Omental fat pad (tissue), 4 donors: ENCODE measurements around the gene ARHGAP31. TPM values are rescaled to one million over a fixed set of nuclear protein-coding genes. Genes with fewer than 3 reads are reported as not detected.
A peak's percentile ranks its signal among the peaks of the same experiment; 100 is the strongest.
"Not testable (repeated sequence)": the region's sequence is repeated elsewhere in the genome, so short reads cannot be mapped to it uniquely, and the experiment has no call there.

ENCODE experiments used
- ATAC-seq: fragments of 150-250 bp; one replicate; pipeline ENCODE4 v1.9.1; 2016; ENCODE audit warnings: mild to moderate bottlenecking, moderate library complexity; ENCODE audit not compliant: low FRiP score
- DNase-seq: peaks from one replicate; pipeline ENCODE4 v3.0.0-alpha.2; 2019; ENCODE audit warnings: low spot score
- total RNA-seq, 4 donors: library from RNA; depleted of rRNA; stranded (reverse); fragments of >200 nt; gene quantifications; one replicate each; pipeline ENCODE4 v1.1.0, GENCODE V29; 2016
- TF ChIP-seq, protein P1 (sequence below), 3 donors: fragments of 450-650 bp; IDR thresholded peaks; one replicate each; pipeline ENCODE4 v1.5.1; 2016 to 2017; ENCODE audit warnings: antibody characterized with exemption in 3 of 3, mild to moderate bottlenecking in 3 of 3, moderate library complexity in 2 of 3

ARHGAP31 gene
- total RNA-seq, 4 donors from 2014 or later, result 14.4 to 61.2 (median 36.6) TPM

- ATAC-seq, result no peak
- no peak for DNase-seq
- TF ChIP-seq, protein P1, sequence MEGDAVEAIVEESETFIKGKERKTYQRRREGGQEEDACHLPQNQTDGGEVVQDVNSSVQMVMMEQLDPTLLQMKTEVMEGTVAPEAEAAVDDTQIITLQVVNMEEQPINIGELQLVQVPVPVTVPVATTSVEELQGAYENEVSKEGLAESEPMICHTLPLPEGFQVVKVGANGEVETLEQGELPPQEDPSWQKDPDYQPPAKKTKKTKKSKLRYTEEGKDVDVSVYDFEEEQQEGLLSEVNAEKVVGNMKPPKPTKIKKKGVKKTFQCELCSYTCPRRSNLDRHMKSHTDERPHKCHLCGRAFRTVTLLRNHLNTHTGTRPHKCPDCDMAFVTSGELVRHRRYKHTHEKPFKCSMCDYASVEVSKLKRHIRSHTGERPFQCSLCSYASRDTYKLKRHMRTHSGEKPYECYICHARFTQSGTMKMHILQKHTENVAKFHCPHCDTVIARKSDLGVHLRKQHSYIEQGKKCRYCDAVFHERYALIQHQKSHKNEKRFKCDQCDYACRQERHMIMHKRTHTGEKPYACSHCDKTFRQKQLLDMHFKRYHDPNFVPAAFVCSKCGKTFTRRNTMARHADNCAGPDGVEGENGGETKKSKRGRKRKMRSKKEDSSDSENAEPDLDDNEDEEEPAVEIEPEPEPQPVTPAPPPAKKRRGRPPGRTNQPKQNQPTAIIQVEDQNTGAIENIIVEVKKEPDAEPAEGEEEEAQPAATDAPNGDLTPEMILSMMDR (IDR thresholded peaks at IDR 0.05), result no peak
Measured at GRCh38 chr3:119319311-119319710, 25.1 kb downstream of the ARHGAP31 start.

DNA sequence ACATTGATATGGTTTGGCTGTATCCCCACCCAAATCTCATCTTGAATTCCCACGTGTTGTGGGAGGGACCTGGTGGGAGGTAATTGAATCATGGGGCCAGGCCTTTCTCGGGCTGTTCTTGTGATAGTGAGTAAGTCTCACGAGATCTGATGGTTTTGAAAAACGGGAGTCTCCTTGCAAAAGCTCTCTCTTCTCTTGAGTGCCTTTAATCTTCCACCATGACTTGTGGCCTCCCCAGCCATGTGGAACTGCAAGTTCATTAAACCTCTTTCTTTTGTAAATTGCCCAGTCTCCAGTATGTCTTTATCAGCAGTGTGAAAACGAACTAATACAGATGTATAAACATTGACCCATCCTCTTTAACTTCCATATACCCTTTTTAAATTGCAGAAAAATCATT, 26.6 kb downstream of the ARHGAP31 start:
- ATAC-seq, DNase-seq: not testable (repeated sequence)

DNA sequence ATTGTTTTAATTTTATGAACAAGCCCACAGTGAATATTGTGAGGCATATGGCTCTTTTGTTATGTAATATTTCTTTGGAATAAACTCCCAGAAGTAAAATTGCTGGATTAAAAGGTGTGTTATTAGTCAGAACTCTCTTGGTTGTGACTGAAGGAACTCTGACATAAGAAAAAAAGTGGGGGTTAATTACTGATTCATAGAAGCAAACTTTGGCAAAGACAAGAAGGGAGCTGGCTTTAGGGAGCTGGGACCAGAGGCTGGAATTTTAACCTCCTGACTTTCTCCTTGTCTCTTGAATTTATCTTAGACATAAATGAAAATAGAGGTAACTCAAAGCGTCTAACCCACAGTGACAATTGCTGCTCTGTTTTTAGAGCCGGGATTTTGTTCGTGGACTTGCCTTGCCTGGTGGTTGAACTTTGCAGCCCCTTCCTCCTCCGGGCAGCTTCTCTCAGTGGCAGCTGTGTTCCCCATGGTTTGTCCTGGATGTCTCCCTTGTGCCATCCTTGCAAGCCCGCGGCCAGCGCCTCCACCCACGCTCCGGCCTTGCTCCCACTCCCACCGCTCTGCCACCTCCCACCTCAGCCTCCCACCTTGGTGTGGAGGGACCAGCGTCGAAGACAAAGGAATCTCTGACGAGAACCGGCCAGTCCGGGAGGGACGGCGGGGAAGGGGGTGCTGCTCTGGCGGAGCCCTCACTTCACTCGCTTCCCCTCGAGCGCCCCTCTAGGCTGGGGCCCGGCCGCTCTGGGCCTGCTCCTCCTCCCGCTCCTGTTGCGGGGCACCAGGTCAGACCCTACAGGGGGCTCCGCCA, 28.0 kb downstream of the ARHGAP31 start:
- DNase-seq (no peak), ATAC-seq (peak; percentile 49)
- TF ChIP-seq, protein P1 (IDR thresholded peaks at IDR 0.05), result no peak

DNA sequence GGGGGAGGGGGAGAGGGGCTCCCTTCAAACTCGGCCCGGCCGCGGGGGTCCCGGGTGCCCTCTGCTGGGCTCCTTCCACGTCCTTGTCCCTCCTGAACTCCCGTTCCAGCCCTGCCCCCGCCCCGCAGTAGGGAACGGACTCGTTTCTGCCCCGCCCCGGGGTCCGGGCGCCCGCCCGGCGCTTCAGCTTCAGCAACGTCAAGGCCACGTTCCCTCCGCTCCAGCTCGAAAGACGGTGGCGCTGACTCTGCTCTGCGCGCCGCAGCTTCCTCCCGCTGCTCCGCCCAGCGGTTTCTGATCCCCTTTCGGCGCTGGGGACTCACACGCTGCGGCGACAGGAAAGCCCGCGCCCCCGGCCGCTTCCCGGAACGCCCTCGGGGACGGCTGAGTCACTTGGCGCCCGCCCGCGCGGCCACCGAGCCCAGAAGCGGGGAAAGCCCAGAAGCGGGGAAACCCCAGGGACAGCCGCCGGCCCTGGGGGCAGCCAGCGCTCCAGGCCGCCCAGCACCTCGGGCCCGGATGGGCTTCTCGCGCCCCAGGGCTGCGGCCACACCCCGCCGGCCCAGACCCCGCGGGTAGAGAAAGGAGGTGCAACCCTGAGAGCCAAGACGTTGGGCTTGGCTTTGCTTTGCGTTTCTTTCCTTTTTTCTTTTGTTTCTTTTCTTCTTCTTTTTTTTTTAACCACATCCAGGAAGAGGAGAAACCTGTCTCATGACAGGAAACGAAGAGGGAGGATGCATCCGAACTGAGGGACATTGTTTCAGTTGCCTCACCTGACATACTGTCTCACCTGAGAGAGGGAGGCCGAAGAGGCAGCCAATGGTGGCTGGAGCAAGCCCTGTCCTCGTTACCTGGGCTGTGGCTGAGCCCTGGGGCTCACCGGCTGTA, 28.9 kb downstream of the ARHGAP31 start:
- ATAC-seq (peak; percentile 92), DNase-seq (peak; percentile 60)
- TF ChIP-seq, protein P1 (IDR thresholded peaks at IDR 0.05), result no peak

DNA sequence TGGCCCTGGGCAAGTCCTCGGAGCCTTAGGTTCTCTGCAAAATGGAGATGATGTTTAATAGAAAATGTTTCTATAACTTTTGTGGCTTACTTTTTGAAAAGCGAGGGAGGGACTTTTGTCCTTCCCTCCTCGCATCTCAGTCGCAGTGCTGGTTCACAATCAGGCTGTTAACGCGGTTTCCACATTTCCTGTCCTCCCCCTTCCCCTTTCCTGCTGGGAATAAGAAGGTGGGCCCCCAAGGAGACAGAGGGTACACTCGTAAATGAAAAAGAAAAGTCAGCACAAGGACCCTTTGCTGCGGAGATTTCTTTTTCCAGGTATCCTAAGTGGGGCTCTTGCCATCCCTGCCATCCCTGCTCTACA, 29.5 kb downstream of the ARHGAP31 start:
- no peak for ATAC-seq
- DNase-seq, result no peak
- TF ChIP-seq, protein P1 (IDR thresholded peaks at IDR 0.05), result no peak

- TF ChIP-seq, protein P1 (IDR thresholded peaks at IDR 0.05), result no peak
- no peak for ATAC-seq
- no peak for DNase-seq
Measured at GRCh38 chr3:119324899-119325298, 30.7 kb downstream of the ARHGAP31 start.

GRCh38 chr3:119326976-119327375, 32.8 kb downstream of the ARHGAP31 start:
- ATAC-seq, result no peak
- TF ChIP-seq, protein P1 (IDR thresholded peaks at IDR 0.05), result no peak

More at GRCh38 chr3:119326976-119327375, 32.8 kb downstream of the ARHGAP31 start:
- no peak for DNase-seq
